Karpas-422 (cell line): ENCODE results near the gene FAM234A. TPM values are rescaled to one million over a fixed set of nuclear protein-coding genes. Genes with fewer than 3 reads are reported as not detected.

Source experiments
- DNase-seq: peaks from one replicate; pipeline ENCODE4 v3.0.0-alpha.2; 2015
- H2AFZ ChIP-seq: fragments of 200-600 bp; sonication (generic); 2 replicates; pipeline ENCODE4 v1.6.1; 2014; ENCODE audit warnings: antibody characterized with exemption, low read length, mixed read lengths
- H3K27ac ChIP-seq: fragments of 200-600 bp; sonication (generic); 2 replicates; pipeline ENCODE4 v1.5.1; 2014; ENCODE audit warnings: mild to moderate bottlenecking, low read length, moderate library complexity
- H3K27me3 ChIP-seq: fragments of 200-600 bp; sonication (generic); 2 replicates; pipeline ENCODE4 v1.6.1; 2014; ENCODE audit warnings: low read length, mixed read lengths
- H3K36me3 ChIP-seq: fragments of 200-600 bp; sonication (generic); 2 replicates; pipeline ENCODE4 v1.6.1; 2014; ENCODE audit warnings: low read length, mixed read lengths; ENCODE audit not compliant: insufficient read depth
- H3K4me1 ChIP-seq: fragments of 200-600 bp; sonication (generic); 2 replicates; pipeline ENCODE4 v1.6.1; 2014; ENCODE audit warnings: mild to moderate bottlenecking, low read length, mixed read lengths
- H3K4me2 ChIP-seq: fragments of 200-600 bp; sonication (generic); 2 replicates; pipeline ENCODE4 v1.6.1; 2014; ENCODE audit warnings: low read length, low read depth, mild to moderate bottlenecking; ENCODE audit not compliant: poor library complexity, severe bottlenecking
- H3K4me3 ChIP-seq: fragments of 200-600 bp; sonication (generic); 2 replicates; pipeline ENCODE4 v1.5.1; 2014; ENCODE audit warnings: mild to moderate bottlenecking, antibody characterized with exemption, low read length, mixed read lengths
- H3K79me2 ChIP-seq: fragments of 200-600 bp; sonication (generic); 2 replicates; pipeline ENCODE4 v1.6.1; 2014; ENCODE audit warnings: mild to moderate bottlenecking, low read length, mixed read lengths
- H3K9ac ChIP-seq: fragments of 200-600 bp; sonication (generic); 2 replicates; pipeline ENCODE4 v1.6.0; 2014; ENCODE audit warnings: low read length
- H3K9me2 ChIP-seq: fragments of 200-600 bp; sonication (generic), shearing (Covaris generic); replicated peaks from 2 replicates; pipeline ENCODE4 v1.6.0; 2014; ENCODE audit warnings: mild to moderate bottlenecking, low read length, moderate library complexity; ENCODE audit not compliant: insufficient read depth
- H3K9me3 ChIP-seq: fragments of 300-700, 200-600 bp; sonication (generic); 2 replicates; pipeline ENCODE4 v1.6.1; 2014; ENCODE audit warnings: low read length, mixed read lengths
- H4K20me1 ChIP-seq: fragments of 200-600 bp; sonication (generic); 2 replicates; pipeline ENCODE4 v1.6.1; 2014; ENCODE audit warnings: mild to moderate bottlenecking, antibody characterized with exemption, low read length, low read depth; ENCODE audit not compliant: insufficient read depth
- total RNA-seq: library from RNA; depleted of rRNA; stranded (reverse); fragments of >200 nt; shearing (Covaris generic); gene quantifications from 2 replicates; pipeline ENCODE4 v1.2.3, GENCODE V29; 2014; ENCODE audit warnings: low replicate concordance

Gene FAM234A
- total RNA-seq, 1 experiment from 2014 or later = 12.2 TPM

- H3K27me3 ChIP-seq = no peaks in the 10 kb centered on the region
- no peaks in the 10 kb centered on the region for H3K36me3 ChIP-seq
- no peaks in the 10 kb centered on the region for H3K9me3 ChIP-seq
- no peaks in the 10 kb centered on the region for H3K79me2 ChIP-seq
- H3K4me1 ChIP-seq = no peaks in the 10 kb centered on the region
- H3K4me2 ChIP-seq = no peak overlapping the region
- no peaks in the 10 kb centered on the region for H3K9me2 ChIP-seq
- DNase-seq = no peak
- H3K27ac ChIP-seq = no peak overlapping the region
- no peak overlapping the region for H3K4me3 ChIP-seq
- no peak overlapping the region for H2AFZ ChIP-seq
- no peaks in the 10 kb centered on the region for H4K20me1 ChIP-seq
- no peak overlapping the region for H3K9ac ChIP-seq
Observed at GRCh38 chr16:301950-302349, 67.3 kb downstream of the FAM234A start.

GRCh38 chr16:303760-304505 is 69.3 kb downstream of the FAM234A start:
- no peak for DNase-seq
- H2AFZ ChIP-seq = no peak overlapping the region

GRCh38 chr16:305916-306626 is 71.5 kb downstream of the FAM234A start:
- H3K4me2 ChIP-seq = no peak overlapping the region
- no peak overlapping the region for H3K27ac ChIP-seq
- 0 out of 2 replicates have a peak, but pooled peaks cover 3% of the 10 kb centered on the region for H4K20me1 ChIP-seq
- H3K27me3 ChIP-seq = no peaks in the 10 kb centered on the region
- 0 out of 2 replicates have a peak, but pooled peaks cover 6% of the 10 kb centered on the region for H3K79me2 ChIP-seq
- no peak for DNase-seq
- H3K4me3 ChIP-seq = no peak overlapping the region
- H2AFZ ChIP-seq = no peak overlapping the region
- H3K9me3 ChIP-seq = no peaks in the 10 kb centered on the region
- no peaks in the 10 kb centered on the region for H3K36me3 ChIP-seq
- H3K4me1 ChIP-seq = no peaks in the 10 kb centered on the region
- H3K9me2 ChIP-seq = no peaks in the 10 kb centered on the region
- no peak overlapping the region for H3K9ac ChIP-seq

More at GRCh38 chr16:303760-304505, 69.3 kb downstream of the FAM234A start:
- H3K4me2 ChIP-seq = no peak overlapping the region
- H3K36me3 ChIP-seq = no peaks in the 10 kb centered on the region
- H3K79me2 ChIP-seq = no peaks in the 10 kb centered on the region
- no peaks in the 10 kb centered on the region for H3K4me1 ChIP-seq
- H4K20me1 ChIP-seq = no peaks in the 10 kb centered on the region
- no peak overlapping the region for H3K9ac ChIP-seq
- H3K27ac ChIP-seq = no peak overlapping the region
- H3K27me3 ChIP-seq = no peaks in the 10 kb centered on the region
- H3K4me3 ChIP-seq = no peak overlapping the region
- H3K9me3 ChIP-seq = no peaks in the 10 kb centered on the region
- no peaks in the 10 kb centered on the region for H3K9me2 ChIP-seq

GRCh38 chr16:306911-307370 is 72.3 kb downstream of the FAM234A start:
- Histone ChIP-seq H2AFZ (no peak overlapping the region), H3K9ac (no peak overlapping the region), H3K9me2 (no peaks in the 10 kb centered on the region), H3K4me2 (no peak overlapping the region), H3K79me2 (0 out of 2 replicates have a peak, but pooled peaks cover 7% of the 10 kb centered on the region), H3K27ac (no peak overlapping the region), H3K36me3 (no peaks in the 10 kb centered on the region), H3K9me3 (no peaks in the 10 kb centered on the region), H3K4me1 (no peaks in the 10 kb centered on the region), H4K20me1 (0 out of 2 replicates have a peak, but pooled peaks cover 3% of the 10 kb centered on the region), H3K4me3 (no peak overlapping the region), H3K27me3 (no peaks in the 10 kb centered on the region)
- DNase-seq = no peak

- no peak overlapping the region for H3K27ac ChIP-seq
- no peak overlapping the region for H2AFZ ChIP-seq
- H3K9me2 ChIP-seq = no peaks in the 10 kb centered on the region
- no peaks in the 10 kb centered on the region for H3K27me3 ChIP-seq
- H3K9me3 ChIP-seq = no peaks in the 10 kb centered on the region
- no peak overlapping the region for H3K4me3 ChIP-seq
- 0 out of 2 replicates have a peak, but pooled peaks cover 3% of the 10 kb centered on the region for H4K20me1 ChIP-seq
- no peaks in the 10 kb centered on the region for H3K4me1 ChIP-seq
- H3K4me2 ChIP-seq = no peak overlapping the region
- H3K79me2 ChIP-seq = peaks cover 13% of the 10 kb centered on the region; the same call in 1 of the 2 replicates
- DNase-seq = no peak
- no peak overlapping the region for H3K9ac ChIP-seq
- no peaks in the 10 kb centered on the region for H3K36me3 ChIP-seq
Observed at GRCh38 chr16:307691-308312, 73.2 kb downstream of the FAM234A start.

GRCh38 chr16:309476-309875 is 74.9 kb downstream of the FAM234A start:
- H4K20me1 ChIP-seq = 0 out of 2 replicates have a peak, but pooled peaks cover 9% of the 10 kb centered on the region
- H3K79me2 ChIP-seq = peaks cover 17% of the 10 kb centered on the region; the same call in 1 of the 2 replicates
- H3K27me3 ChIP-seq = no peaks in the 10 kb centered on the region
- no peaks in the 10 kb centered on the region for H3K36me3 ChIP-seq
- H2AFZ ChIP-seq = no peak overlapping the region
- DNase-seq = no peak
- H3K4me2 ChIP-seq = no peak overlapping the region
- H3K9me3 ChIP-seq = no peaks in the 10 kb centered on the region
- no peak overlapping the region for H3K4me3 ChIP-seq
- H3K9ac ChIP-seq = no peak overlapping the region
- H3K4me1 ChIP-seq = no peaks in the 10 kb centered on the region
- H3K9me2 ChIP-seq = no peaks in the 10 kb centered on the region
- H3K27ac ChIP-seq = no peak overlapping the region

- no peaks in the 10 kb centered on the region for H3K36me3 ChIP-seq
- no peaks in the 10 kb centered on the region for H3K9me3 ChIP-seq
- no peak for DNase-seq
Observed at GRCh38 chr16:311725-312124, 77.1 kb downstream of the FAM234A start.

GRCh38 chr16:314351-314750 is 79.7 kb downstream of the FAM234A start:
- no peak for DNase-seq
- Histone ChIP-seq H3K27me3 (no peaks in the 10 kb centered on the region), H3K4me1 (no peaks in the 10 kb centered on the region), H3K36me3 (no peaks in the 10 kb centered on the region), H3K4me2 (no peak overlapping the region), H3K79me2 (peaks cover 56% of the 10 kb centered on the region), H3K27ac (no peak overlapping the region), H3K4me3 (no peak overlapping the region), H3K9me3 (no peaks in the 10 kb centered on the region), H3K9ac (no peak overlapping the region), H4K20me1 (peaks cover 21% of the 10 kb centered on the region; the same call in 1 of the 2 replicates), H3K9me2 (no peaks in the 10 kb centered on the region), H2AFZ (no peak overlapping the region)

More at GRCh38 chr16:311725-312124, 77.1 kb downstream of the FAM234A start:
- H3K9ac ChIP-seq = no peak overlapping the region
- no peak overlapping the region for H3K4me2 ChIP-seq
- H3K27me3 ChIP-seq = no peaks in the 10 kb centered on the region
- no peaks in the 10 kb centered on the region for H3K9me2 ChIP-seq
- peaks cover 32% of the 10 kb centered on the region for H3K79me2 ChIP-seq
- H3K27ac ChIP-seq = no peak overlapping the region
- no peak overlapping the region for H2AFZ ChIP-seq
- no peak overlapping the region for H3K4me3 ChIP-seq
- H4K20me1 ChIP-seq = peaks cover 9% of the 10 kb centered on the region; the same call in 1 of the 2 replicates
- H3K4me1 ChIP-seq = no peaks in the 10 kb centered on the region
